ENCODE measurements around the gene UHRF1. TPM values are rescaled to one million over a fixed set of nuclear protein-coding genes. Genes with fewer than 3 reads are reported as not detected.
A peak's percentile ranks its signal among the peaks of the same experiment; 100 is the strongest.

Gene UHRF1
- total RNA-seq, 3 donors from 2014 or later, result 3.2 to 13.4 (median 4.2) TPM

DNA sequence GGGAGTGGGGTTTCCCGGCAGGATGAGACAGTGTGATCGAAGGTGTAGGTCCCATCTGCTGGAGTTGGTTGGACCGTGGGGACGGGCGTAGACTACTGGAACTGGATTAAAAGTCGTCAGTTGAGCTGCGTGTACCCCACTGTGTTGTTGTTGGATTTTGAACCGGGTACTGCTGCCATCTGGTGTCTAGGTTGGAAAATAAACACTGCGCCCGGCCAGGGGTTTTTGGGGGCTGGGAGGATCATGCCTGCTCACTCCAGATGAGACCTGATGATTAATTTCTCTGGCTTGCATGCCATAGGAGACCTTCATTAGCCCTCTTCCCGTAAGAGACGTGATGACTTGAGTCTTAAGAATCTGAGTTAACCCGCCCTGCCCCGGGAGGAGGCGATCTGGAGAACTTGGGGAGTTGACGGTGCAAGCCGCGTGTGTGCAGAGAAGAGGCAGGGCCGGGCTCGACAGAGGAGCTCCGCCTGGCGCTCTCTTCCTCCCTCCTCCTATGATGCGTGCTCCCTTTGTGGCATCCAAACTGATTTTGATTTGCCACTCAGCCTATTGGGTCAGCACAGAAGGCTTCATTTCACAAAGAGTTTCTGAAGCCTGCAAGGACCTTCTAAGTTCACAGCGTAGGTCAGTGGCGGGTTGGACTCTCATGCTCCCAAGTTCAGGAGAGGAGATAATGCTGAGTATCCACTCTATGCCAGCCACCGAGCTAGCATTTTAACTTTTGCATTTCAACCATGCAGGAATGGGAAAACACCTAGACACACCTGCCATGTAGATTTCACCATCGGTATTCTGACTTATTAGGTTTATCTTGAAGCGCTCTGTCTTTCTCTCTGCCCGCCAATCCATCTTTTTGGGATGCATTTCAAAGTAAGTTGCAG is 2.7 kb downstream of the UHRF1 start:
- ATAC-seq, result peak; percentile 23
- intact Hi-C loops (cut with DNase I, micrococcal nuclease), result loop anchor here (5.0 kb wide), 2 partner anchors 40 to 100 kb away; no protein-coding TSS in a partner anchor
- Histone ChIP-seq H3K9me3 (no peaks in the 10 kb centered on the region), H3K4me1 (ENCODE audit: low read depth) (peaks cover 23% of the 10 kb centered on the region), H3K36me3 (ENCODE audit: low read depth) (no peaks in the 10 kb centered on the region), H3K4me3 (no peak overlapping the region)
- TF ChIP-seq, protein P1, sequence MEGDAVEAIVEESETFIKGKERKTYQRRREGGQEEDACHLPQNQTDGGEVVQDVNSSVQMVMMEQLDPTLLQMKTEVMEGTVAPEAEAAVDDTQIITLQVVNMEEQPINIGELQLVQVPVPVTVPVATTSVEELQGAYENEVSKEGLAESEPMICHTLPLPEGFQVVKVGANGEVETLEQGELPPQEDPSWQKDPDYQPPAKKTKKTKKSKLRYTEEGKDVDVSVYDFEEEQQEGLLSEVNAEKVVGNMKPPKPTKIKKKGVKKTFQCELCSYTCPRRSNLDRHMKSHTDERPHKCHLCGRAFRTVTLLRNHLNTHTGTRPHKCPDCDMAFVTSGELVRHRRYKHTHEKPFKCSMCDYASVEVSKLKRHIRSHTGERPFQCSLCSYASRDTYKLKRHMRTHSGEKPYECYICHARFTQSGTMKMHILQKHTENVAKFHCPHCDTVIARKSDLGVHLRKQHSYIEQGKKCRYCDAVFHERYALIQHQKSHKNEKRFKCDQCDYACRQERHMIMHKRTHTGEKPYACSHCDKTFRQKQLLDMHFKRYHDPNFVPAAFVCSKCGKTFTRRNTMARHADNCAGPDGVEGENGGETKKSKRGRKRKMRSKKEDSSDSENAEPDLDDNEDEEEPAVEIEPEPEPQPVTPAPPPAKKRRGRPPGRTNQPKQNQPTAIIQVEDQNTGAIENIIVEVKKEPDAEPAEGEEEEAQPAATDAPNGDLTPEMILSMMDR (IDR thresholded peaks at IDR 0.05), result peak; percentile 11
- DNase-seq, result peak; percentile 58 to 77 (median 59)

- H3K4me3 ChIP-seq, result no peak overlapping the region
- intact Hi-C loops (cut with DNase I, micrococcal nuclease), result loop anchor here (5.0 kb wide), 2 partner anchors 42 to 102 kb away; no protein-coding TSS in a partner anchor
Observed at GRCh38 chr19:4913996-4914735, 4.9 kb downstream of the UHRF1 start.

GRCh38 chr19:4914736-4915501 is 5.6 kb downstream of the UHRF1 start:
- H3K4me3 ChIP-seq, result no peak overlapping the region
- DNase-seq (peak; percentile 85 to 94 (median 90)), ATAC-seq (peak; percentile 93)
- H3K4me1 ChIP-seq (ENCODE audit: low read depth), result peaks cover 20% of the 10 kb centered on the region
- intact Hi-C loops (cut with DNase I, micrococcal nuclease), result loop anchor here (5.0 kb wide), 2 partner anchors 43 to 103 kb away; no protein-coding TSS in a partner anchor
- no peaks in the 10 kb centered on the region for H3K9me3 ChIP-seq
- TF ChIP-seq, protein P1 (IDR thresholded peaks at IDR 0.05), result no peak
- H3K36me3 ChIP-seq (ENCODE audit: low read depth), result no peaks in the 10 kb centered on the region

More at GRCh38 chr19:4913996-4914735, 4.9 kb downstream of the UHRF1 start:
- H3K36me3 ChIP-seq (ENCODE audit: low read depth), result no peaks in the 10 kb centered on the region
- H3K4me1 ChIP-seq (ENCODE audit: low read depth), result peaks cover 22% of the 10 kb centered on the region
- DNase-seq (peak in 2 of 3 donors; percentile 12 to 32), ATAC-seq (no peak)
- no peaks in the 10 kb centered on the region for H3K9me3 ChIP-seq
- TF ChIP-seq, protein P1 (IDR thresholded peaks at IDR 0.05), result no peak

DNA sequence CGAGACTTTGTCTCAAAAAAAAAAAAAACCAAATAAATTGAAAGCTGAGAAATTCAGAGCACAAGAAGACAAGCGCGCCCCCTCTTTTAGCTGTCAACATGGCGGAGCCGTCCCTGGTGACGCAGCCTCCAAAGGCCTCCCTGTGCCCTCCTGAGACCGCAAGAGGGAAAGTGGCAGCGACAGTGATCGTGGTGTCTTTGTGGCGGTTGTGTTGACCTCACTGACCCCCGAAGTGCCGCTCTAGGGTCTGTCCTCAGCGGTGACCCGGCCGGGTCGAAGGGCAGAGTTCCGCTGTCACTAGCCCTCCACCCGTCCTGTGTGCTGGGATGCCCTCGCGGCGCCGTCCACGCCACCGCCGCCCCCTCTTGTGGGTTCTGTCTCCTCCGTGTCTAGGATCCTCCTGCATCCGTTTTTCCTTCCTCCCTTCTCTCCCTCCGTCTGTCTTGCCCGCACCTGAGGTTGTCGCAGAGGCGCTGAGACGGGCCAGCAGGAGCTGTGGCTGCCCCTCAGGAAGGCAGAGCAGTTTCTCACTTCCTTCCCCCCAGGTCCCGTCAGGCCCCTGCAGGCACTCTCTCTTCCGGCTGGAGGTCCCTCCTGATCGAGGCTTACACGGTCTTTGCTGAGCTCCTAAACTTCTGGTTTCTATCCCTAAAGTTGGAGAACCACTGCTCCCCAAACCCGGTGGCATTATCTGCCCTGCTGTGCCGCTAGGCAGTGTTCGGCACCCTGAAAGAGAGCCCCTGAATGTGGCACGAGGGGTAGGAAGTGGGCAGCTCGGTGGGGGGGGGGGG is 7.2 kb downstream of the UHRF1 start:
- TF ChIP-seq, protein P1 (IDR thresholded peaks at IDR 0.05), result no peak
- Histone ChIP-seq H3K9me3 (no peaks in the 10 kb centered on the region), H3K4me1 (ENCODE audit: low read depth) (peaks cover 14% of the 10 kb centered on the region), H3K4me3 (no peak overlapping the region), H3K36me3 (ENCODE audit: low read depth) (no peaks in the 10 kb centered on the region)
- intact Hi-C loops (cut with DNase I, micrococcal nuclease), result no loop called here
- ATAC-seq (peak; percentile 23), DNase-seq (peak; percentile 14 to 57 (median 35))
